ENCODE results near the gene RIPPLY1. TPM values are rescaled to one million over a fixed set of nuclear protein-coding genes. Genes with fewer than 3 reads are reported as not detected.

RIPPLY1 gene
- total RNA-seq, 1 experiment from 2014 or later, result not detected

DNA sequence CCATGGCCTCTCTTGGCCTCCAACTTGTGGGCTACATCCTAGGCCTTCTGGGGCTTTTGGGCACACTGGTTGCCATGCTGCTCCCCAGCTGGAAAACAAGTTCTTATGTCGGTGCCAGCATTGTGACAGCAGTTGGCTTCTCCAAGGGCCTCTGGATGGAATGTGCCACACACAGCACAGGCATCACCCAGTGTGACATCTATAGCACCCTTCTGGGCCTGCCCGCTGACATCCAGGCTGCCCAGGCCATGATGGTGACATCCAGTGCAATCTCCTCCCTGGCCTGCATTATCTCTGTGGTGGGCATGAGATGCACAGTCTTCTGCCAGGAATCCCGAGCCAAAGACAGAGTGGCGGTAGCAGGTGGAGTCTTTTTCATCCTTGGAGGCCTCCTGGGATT lies 25.1 kb upstream of the RIPPLY1 start:
- BruUV-seq (replicated peaks), result no TSS peak
- TF ChIP-seq, protein P1, sequence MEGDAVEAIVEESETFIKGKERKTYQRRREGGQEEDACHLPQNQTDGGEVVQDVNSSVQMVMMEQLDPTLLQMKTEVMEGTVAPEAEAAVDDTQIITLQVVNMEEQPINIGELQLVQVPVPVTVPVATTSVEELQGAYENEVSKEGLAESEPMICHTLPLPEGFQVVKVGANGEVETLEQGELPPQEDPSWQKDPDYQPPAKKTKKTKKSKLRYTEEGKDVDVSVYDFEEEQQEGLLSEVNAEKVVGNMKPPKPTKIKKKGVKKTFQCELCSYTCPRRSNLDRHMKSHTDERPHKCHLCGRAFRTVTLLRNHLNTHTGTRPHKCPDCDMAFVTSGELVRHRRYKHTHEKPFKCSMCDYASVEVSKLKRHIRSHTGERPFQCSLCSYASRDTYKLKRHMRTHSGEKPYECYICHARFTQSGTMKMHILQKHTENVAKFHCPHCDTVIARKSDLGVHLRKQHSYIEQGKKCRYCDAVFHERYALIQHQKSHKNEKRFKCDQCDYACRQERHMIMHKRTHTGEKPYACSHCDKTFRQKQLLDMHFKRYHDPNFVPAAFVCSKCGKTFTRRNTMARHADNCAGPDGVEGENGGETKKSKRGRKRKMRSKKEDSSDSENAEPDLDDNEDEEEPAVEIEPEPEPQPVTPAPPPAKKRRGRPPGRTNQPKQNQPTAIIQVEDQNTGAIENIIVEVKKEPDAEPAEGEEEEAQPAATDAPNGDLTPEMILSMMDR (conservative IDR thresholded peaks at IDR 0.05; ENCODE audit: low read depth, low read length), result no peak
- no peak for TF ChIP-seq EZH2 (IDR thresholded peaks at IDR 0.05; ENCODE audit: borderline replicate concordance, low read depth, low read length, poor library complexity, severe bottlenecking)
- DNase-seq (ENCODE audit: low spot score), result no peak
- CTCF ChIA-PET, result no interaction called here
- Histone ChIP-seq H3K4me3 (ENCODE audit: low read depth, low read length, poor library complexity, severe bottlenecking) (no peak overlapping the region), H3K27me3 (replicated peaks; ENCODE audit: insufficient read depth, low read depth, low read length, poor library complexity) (no peaks in the 10 kb centered on the region), H3K9me3 (ENCODE audit: low read depth, low read length, poor library complexity, severe bottlenecking) (no peaks in the 10 kb centered on the region), H3K36me3 (ENCODE audit: insufficient read depth, low read length, poor library complexity, severe bottlenecking) (no peaks in the 10 kb centered on the region), H3K27ac (ENCODE audit: low read depth, low read length, poor library complexity, severe bottlenecking) (no peak overlapping the region), H3K4me1 (ENCODE audit: insufficient read depth, low read length, poor library complexity, severe bottlenecking) (no peaks in the 10 kb centered on the region)
- intact Hi-C loops (cut with micrococcal nuclease; ENCODE audit: unreplicated experiment), result no loop called here
- POLR2A ChIA-PET (ENCODE audit: low non-redundant PET), result no interaction called here

DNA sequence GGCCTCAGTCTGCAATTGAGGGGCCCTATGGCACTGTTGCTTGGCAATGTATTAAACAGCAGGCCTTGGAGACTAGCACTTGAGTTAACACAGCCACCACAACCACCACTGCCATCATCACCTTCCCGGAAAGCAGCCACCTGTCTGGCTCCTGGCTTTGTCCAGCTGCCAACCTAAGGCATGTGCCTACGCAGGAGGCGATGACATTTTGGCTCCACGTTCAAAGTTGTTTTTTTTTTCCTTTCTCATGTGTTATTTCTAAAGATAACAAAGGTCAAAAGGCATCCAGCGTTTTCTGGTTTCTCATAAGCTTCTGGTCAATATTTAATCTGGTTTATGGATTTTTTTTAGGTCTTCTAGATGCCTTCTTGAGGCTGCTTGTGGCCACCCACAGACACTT lies 24.6 kb upstream of the RIPPLY1 start:
- H3K4me1 ChIP-seq (ENCODE audit: insufficient read depth, low read length, poor library complexity, severe bottlenecking), result no peaks in the 10 kb centered on the region
- TF ChIP-seq, protein P1 (conservative IDR thresholded peaks at IDR 0.05; ENCODE audit: low read depth, low read length), result no peak
- no peak for TF ChIP-seq EZH2 (IDR thresholded peaks at IDR 0.05; ENCODE audit: borderline replicate concordance, low read depth, low read length, poor library complexity, severe bottlenecking)
- ChIA-PET CTCF (no interaction called here), POLR2A (ENCODE audit: low non-redundant PET) (no interaction called here)
- no peak for DNase-seq (ENCODE audit: low spot score)
- BruUV-seq (replicated peaks), result no TSS peak
- no peak overlapping the region for H3K27ac ChIP-seq (ENCODE audit: low read depth, low read length, poor library complexity, severe bottlenecking)
- H3K36me3 ChIP-seq (ENCODE audit: insufficient read depth, low read length, poor library complexity, severe bottlenecking), result no peaks in the 10 kb centered on the region
- intact Hi-C loops (cut with micrococcal nuclease; ENCODE audit: unreplicated experiment), result no loop called here
- H3K9me3 ChIP-seq (ENCODE audit: low read depth, low read length, poor library complexity, severe bottlenecking), result no peaks in the 10 kb centered on the region
- no peak overlapping the region for H3K4me3 ChIP-seq (ENCODE audit: low read depth, low read length, poor library complexity, severe bottlenecking)
- H3K27me3 ChIP-seq (replicated peaks; ENCODE audit: insufficient read depth, low read depth, low read length, poor library complexity), result no peaks in the 10 kb centered on the region

DNA sequence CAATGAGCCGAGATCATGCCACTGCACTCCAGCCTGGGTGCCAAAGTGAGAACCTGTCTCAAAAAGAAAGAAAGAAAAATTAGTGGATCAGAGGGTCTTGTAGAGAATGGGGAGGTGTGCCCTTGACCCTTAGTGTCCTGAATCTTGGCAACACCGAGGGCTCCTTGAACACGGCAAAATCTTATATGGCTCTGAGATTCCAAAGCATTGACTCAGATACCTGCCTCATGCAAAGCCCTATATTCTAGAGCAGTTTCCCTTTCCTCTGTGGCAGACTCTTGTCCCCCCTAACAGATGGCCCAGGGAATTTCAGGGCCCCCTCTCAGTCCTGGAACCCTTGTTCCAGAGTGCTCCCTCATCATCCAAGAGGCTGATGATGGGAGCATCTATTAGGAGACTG lies 23.9 kb upstream of the RIPPLY1 start:
- TF ChIP-seq, protein P1 (conservative IDR thresholded peaks at IDR 0.05; ENCODE audit: low read depth, low read length), result no peak
- TF ChIP-seq EZH2 (IDR thresholded peaks at IDR 0.05; ENCODE audit: borderline replicate concordance, low read depth, low read length, poor library complexity, severe bottlenecking), result no peak
- Histone ChIP-seq H3K4me3 (ENCODE audit: low read depth, low read length, poor library complexity, severe bottlenecking) (no peak overlapping the region), H3K36me3 (ENCODE audit: insufficient read depth, low read length, poor library complexity, severe bottlenecking) (no peaks in the 10 kb centered on the region), H3K4me1 (ENCODE audit: insufficient read depth, low read length, poor library complexity, severe bottlenecking) (no peaks in the 10 kb centered on the region), H3K27me3 (replicated peaks; ENCODE audit: insufficient read depth, low read depth, low read length, poor library complexity) (no peaks in the 10 kb centered on the region), H3K9me3 (ENCODE audit: low read depth, low read length, poor library complexity, severe bottlenecking) (no peaks in the 10 kb centered on the region), H3K27ac (ENCODE audit: low read depth, low read length, poor library complexity, severe bottlenecking) (no peak overlapping the region)
- intact Hi-C loops (cut with micrococcal nuclease; ENCODE audit: unreplicated experiment), result no loop called here
- ChIA-PET CTCF (no interaction called here), POLR2A (ENCODE audit: low non-redundant PET) (no interaction called here)
- no TSS peak for BruUV-seq (replicated peaks)
- DNase-seq (ENCODE audit: low spot score), result no peak

Data from A673 (cell line).